Keratinocyte (primary cell): Measurements from ENCODE around the gene ZNF747.

Experiments
- CTCF ChIP-seq, 3 experiments: IDR thresholded peaks in 1 of 3; conservative IDR thresholded peaks in 1 of 3; optimal IDR thresholded peaks in 1 of 3; 2 replicates in 2 of 3; 3 replicates in 1 of 3; pipeline versions ENCODE3 to v1.5.1; 2011; ENCODE audit warnings: low read length in 3 of 3, mild to moderate bottlenecking in 3 of 3, moderate library complexity in 2 of 3, control low read depth in 1 of 3, inconsistent platforms in 1 of 3; ENCODE audit not compliant: insufficient read depth in 2 of 3; ENCODE audit errors: extremely low read depth in 1 of 3
- EZH2 ChIP-seq: IDR thresholded peaks from one replicate; pipeline ENCODE4 v1.6.1; 2012; ENCODE audit warnings: inconsistent platforms, mild to moderate bottlenecking, low read length, moderate library complexity

GRCh38 chr16:30525844-30526136 is 8.9 kb downstream of the ZNF747 start:
- TF ChIP-seq CTCF (optimal IDR thresholded peaks at IDR 0.05 in 1 of 3, IDR thresholded peaks at IDR 0.05 in 1 of 3, conservative IDR thresholded peaks at IDR 0.05 in 1 of 3; ENCODE audit: extremely low read depth in 1 of 3, insufficient read depth in 2 of 3, low read length in 3 of 3) (no peak), EZH2 (no peak)
